ENCODE data around the gene TWF2.
A peak's percentile ranks its signal among the peaks of the same experiment; 100 is the strongest.

Gene TWF2

DNA sequence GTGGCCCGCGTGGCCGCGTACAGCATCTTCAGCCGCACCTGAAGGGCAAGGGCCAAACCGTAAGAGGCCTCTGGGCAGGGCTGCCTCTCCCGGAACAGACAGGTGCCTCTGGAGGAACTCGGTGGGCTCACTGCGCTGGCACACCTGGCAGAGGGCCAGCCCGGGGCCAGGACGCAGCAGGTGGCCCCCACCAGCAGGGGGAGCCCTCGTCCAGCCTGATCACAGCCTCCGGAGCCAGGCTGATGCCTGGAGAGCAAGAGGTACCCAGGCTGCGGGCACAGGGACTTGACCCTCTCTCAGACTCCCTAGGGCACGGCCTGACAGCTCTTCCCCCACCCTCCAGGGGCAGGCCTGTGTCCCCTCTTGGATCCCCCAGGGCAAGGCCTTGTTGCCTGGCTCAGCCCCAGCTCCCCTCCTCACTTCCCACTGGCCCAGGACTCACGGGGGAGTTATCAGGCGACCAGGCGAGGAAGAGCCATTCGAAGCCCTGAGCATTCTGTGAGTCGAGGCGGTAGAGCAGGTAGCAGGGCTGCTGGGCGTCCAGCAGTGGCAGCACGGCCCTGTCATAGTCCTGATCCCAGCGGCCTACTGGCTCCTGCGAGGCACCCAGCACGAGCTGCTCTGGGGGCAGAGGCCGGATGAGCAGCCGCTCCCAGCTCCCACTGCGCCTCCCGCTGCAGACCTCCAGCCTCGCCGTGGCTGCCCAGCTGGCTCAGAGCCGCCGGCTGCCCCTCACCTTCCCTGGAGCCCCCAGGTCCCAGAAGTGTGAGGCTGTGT, 7.3 kb downstream of the TWF2 start:
- no peak overlapping the region for H3K27ac ChIP-seq
- no peak for TF ChIP-seq ZFX (IDR thresholded peaks at IDR 0.05; ENCODE audit: borderline replicate concordance)
- TF ChIP-seq, protein P1, sequence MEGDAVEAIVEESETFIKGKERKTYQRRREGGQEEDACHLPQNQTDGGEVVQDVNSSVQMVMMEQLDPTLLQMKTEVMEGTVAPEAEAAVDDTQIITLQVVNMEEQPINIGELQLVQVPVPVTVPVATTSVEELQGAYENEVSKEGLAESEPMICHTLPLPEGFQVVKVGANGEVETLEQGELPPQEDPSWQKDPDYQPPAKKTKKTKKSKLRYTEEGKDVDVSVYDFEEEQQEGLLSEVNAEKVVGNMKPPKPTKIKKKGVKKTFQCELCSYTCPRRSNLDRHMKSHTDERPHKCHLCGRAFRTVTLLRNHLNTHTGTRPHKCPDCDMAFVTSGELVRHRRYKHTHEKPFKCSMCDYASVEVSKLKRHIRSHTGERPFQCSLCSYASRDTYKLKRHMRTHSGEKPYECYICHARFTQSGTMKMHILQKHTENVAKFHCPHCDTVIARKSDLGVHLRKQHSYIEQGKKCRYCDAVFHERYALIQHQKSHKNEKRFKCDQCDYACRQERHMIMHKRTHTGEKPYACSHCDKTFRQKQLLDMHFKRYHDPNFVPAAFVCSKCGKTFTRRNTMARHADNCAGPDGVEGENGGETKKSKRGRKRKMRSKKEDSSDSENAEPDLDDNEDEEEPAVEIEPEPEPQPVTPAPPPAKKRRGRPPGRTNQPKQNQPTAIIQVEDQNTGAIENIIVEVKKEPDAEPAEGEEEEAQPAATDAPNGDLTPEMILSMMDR (IDR thresholded peaks at IDR 0.05) = peak; percentile 96

DNA sequence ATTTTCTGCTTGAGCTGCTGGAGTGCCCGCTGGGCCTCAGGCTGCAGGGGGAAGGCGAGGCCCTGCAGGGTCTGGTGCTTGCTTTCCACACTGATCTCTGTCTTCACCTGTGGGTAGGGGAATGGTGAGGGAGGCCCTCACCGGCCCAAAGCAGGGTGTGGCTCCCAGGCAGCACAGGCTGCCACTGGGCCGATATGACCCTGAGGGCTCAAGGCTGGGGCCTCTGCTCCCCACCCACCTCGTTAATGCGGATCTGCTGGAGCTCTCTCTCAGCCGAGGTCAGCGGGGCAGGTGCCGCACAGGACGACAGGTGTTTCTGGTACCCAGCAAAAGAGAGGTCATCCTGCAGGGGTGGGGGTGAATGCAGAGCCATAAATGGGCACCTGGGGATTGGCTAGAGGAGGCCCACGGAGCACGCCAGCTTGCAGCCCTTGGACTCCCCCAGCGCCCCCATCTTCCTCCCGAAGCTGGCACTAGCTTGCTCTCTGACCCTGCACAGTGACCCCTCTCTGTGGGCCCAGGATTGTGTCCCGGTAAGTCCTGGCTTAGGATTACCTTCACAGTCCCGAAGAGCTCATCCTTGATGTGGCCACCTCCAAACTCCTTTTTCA, 8.0 kb downstream of the TWF2 start:
- TF ChIP-seq, protein P1 (IDR thresholded peaks at IDR 0.05) = no peak
- TF ChIP-seq ZFX (IDR thresholded peaks at IDR 0.05; ENCODE audit: borderline replicate concordance) = no peak
- H3K27ac ChIP-seq = no peak overlapping the region

DNA sequence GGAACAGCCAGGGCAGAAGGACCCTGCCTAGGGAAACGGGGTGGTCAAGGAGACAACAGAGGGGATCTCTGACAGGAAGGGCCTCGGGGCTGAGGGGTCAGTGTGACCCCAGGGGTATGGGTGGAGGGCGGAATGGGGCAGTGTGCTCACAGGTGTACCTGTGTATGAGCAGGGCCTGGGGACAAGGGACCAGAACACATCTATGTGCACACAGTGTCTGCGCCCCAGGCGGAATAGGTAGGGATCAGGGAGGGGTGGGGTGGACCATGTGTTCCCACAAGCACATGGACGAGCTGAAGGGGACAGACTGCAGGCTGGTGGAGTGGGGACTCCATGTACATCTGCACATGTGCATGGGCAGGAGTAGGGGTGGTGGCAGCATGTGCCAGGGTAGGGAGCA, 8.5 kb downstream of the TWF2 start:
- no peak for TF ChIP-seq ZFX (IDR thresholded peaks at IDR 0.05; ENCODE audit: borderline replicate concordance)
- TF ChIP-seq, protein P1 (IDR thresholded peaks at IDR 0.05) = no peak

DNA sequence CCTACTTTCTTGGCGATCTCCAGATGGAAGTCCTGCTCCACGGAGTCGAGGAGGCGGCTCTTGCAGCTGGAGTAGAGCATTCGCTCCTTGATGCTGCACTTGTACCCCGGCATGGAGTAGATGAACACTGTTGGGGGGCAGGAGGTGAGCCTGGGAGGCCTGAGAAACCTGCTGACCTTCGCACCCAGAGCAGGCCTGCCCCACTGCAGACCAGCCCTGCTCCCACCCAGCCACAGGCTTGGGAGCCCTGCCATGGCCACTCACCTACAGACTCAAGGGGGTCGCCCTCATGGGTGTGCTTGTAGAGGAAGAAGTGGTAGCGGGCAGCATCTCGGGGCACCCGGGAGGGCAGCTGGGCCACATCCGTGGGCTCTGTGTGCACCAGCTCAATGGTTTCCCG, 9.3 kb downstream of the TWF2 start:
- no peak overlapping the region for H3K27ac ChIP-seq
- TF ChIP-seq, protein P1 (IDR thresholded peaks at IDR 0.05) = no peak
- TF ChIP-seq ZFX (IDR thresholded peaks at IDR 0.05; ENCODE audit: borderline replicate concordance) = no peak

More for the DNA sequence above, 8.5 kb downstream of the TWF2 start:
- H3K27ac ChIP-seq = no peak overlapping the region

DNA sequence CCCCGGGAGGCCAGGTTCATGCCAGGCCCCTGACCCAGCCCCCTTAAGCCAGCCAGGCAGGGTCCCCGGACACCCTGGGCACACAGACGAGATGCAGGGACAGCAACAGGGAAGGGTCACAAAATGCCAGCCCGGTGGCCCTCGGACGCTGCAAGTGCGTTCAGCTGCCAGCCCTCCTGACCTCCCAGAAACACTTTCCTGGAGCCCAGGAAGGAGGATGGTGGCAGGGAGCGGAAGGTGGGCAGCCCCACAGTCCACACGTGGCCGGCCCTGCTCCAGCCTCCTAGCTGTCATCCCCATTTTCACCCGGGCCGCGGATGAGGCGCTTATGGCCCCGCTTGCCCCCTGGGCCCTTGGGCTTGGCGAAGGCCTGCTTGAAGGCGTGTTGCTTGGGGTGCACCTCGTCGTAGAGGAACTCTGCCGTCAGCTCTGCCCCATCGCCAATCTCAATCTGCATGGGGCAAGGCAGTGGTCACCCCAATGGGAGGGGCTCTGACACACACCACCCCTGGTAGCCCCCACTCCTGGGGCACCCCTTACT, 10.1 kb downstream of the TWF2 start:
- no peak overlapping the region for H3K27ac ChIP-seq
- no peak for TF ChIP-seq ZFX (IDR thresholded peaks at IDR 0.05; ENCODE audit: borderline replicate concordance)
- TF ChIP-seq, protein P1 (IDR thresholded peaks at IDR 0.05) = no peak

DNA sequence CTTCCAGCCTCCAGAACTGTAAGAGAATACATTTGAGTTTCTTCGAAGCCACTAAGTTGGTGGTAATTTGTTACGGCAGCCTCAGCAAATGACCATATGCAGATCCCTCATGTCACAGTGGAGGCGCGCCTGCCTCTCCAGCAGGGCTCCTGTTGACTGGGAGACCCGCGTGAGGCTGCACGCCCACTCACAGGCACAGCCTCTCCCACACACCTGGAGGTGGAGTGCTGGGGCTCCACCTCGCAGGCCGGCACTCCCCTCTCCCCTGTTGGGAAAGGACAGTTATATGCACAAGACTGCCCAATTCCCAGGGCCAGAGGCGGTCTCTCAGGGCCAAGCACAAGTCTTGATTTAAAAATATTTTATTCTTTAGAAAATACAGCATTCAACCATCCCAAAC, 10.7 kb downstream of the TWF2 start:
- H3K27ac ChIP-seq = no peak overlapping the region
- no peak for TF ChIP-seq ZFX (IDR thresholded peaks at IDR 0.05; ENCODE audit: borderline replicate concordance)
- TF ChIP-seq, protein P1 (IDR thresholded peaks at IDR 0.05) = no peak

DNA sequence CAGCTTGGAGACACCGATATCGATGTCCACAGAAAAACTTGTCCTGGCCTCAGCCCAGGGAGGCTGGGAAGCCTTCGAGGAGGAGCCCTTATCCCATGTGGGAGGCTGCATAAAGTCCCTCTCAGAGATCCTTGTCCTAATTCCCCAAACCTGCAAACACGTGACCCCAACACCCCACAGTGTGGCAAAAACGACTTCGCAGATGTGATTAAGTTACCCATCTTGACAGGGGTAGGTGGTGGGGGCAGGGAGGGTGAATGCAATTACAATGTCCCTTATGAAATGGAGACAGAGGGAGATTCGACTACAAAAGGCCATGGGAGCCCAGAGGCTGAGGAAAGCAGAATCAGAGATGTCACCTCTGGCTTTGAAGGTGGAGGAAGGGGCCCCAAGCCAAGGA, 11.2 kb downstream of the TWF2 start:
- TF ChIP-seq, protein P1 (IDR thresholded peaks at IDR 0.05) = no peak
- no peak for TF ChIP-seq ZFX (IDR thresholded peaks at IDR 0.05; ENCODE audit: borderline replicate concordance)
- no peak overlapping the region for H3K27ac ChIP-seq
